HEK293T (cell line): Measurements from ENCODE around the gene FUZ.

Experiments used
- CTCF ChIA-PET: fragments of 350-600 bp; formaldehyde crosslinking; extraction: SDS; loops from one replicate; lab custom pipeline; 2021; ENCODE audit warnings: antibody characterized with exemption, inconsistent platforms; lab: Yijun Ruan, JAX
- POLR2A ChIA-PET: fragments of 350-600 bp; formaldehyde crosslinking; extraction: SDS; loops from one replicate; lab custom pipeline; 2020; ENCODE audit warnings: antibody characterized with exemption, inconsistent platforms; lab: Yijun Ruan, JAX
- DNase-seq: peaks from one replicate; pipeline ENCODE4 v3.0.0; 2012; ENCODE audit warnings: mixed read lengths; ENCODE audit errors: extremely low spot score
- ARNT ChIP-seq: fragments of 450-650 bp; IDR thresholded peaks from 2 replicates; pipeline ENCODE4 v1.6.1; 2017; ENCODE audit warnings: mild to moderate bottlenecking
- BHLHE40 ChIP-seq: fragments of 450-650 bp; IDR thresholded peaks from 2 replicates; pipeline ENCODE4 v1.6.1; 2016; ENCODE audit warnings: mild to moderate bottlenecking, moderate library complexity, borderline replicate concordance
- CTBP1 ChIP-seq: fragments of 450-650 bp; IDR thresholded peaks from 2 replicates; pipeline ENCODE4 v1.6.1; 2016; ENCODE audit warnings: borderline replicate concordance
- ELF4 ChIP-seq: fragments of 450-650 bp; IDR thresholded peaks from 2 replicates; pipeline ENCODE4 v1.6.1; 2017; ENCODE audit warnings: antibody characterized with exemption
- FOXA1 ChIP-seq: fragments of 450-650 bp; IDR thresholded peaks from 2 replicates; pipeline ENCODE4 v1.6.1; 2016; ENCODE audit warnings: mild to moderate bottlenecking
- FOXK2 ChIP-seq: fragments of 450-650 bp; IDR thresholded peaks from 2 replicates; pipeline ENCODE4 v1.6.1; 2016; ENCODE audit warnings: mild to moderate bottlenecking
- FOXM1 ChIP-seq: fragments of 450-650 bp; IDR thresholded peaks from 2 replicates; pipeline ENCODE4 v1.6.1; 2017; ENCODE audit warnings: mild to moderate bottlenecking, borderline replicate concordance
- HDGF ChIP-seq: fragments of 450-650 bp; IDR thresholded peaks from 2 replicates; pipeline ENCODE4 v1.6.1; 2017; ENCODE audit warnings: antibody characterized with exemption, borderline replicate concordance
- L3MBTL2 ChIP-seq: fragments of 450-650 bp; conservative IDR thresholded peaks from 2 replicates; pipeline ENCODE4 v1.6.1; 2016; ENCODE audit warnings: mild to moderate bottlenecking
- LEF1 ChIP-seq: fragments of 450-650 bp; IDR thresholded peaks from 2 replicates; pipeline ENCODE4 v1.6.1; 2017; ENCODE audit warnings: mild to moderate bottlenecking, borderline replicate concordance
- NFRKB ChIP-seq: fragments of 450-650 bp; IDR thresholded peaks from 2 replicates; pipeline ENCODE4 v1.6.1; 2016; ENCODE audit warnings: mild to moderate bottlenecking, moderate library complexity
- PKNOX1 ChIP-seq: fragments of 450-650 bp; IDR thresholded peaks from 2 replicates; pipeline ENCODE4 v1.6.1; 2016
- SP1 ChIP-seq: fragments of 450-650 bp; IDR thresholded peaks from 2 replicates; pipeline ENCODE4 v1.6.1; 2017
- SUZ12 ChIP-seq: fragments of 450-650 bp; IDR thresholded peaks from 2 replicates; pipeline ENCODE4 v1.6.1; 2016; ENCODE audit warnings: mild to moderate bottlenecking
- TARDBP ChIP-seq: fragments of 450-650 bp; IDR thresholded peaks from 2 replicates; pipeline ENCODE4 v1.6.1; 2016
- ZNF384 ChIP-seq: fragments of 450-650 bp; IDR thresholded peaks from 2 replicates; pipeline ENCODE4 v1.6.1; 2016

The FUZ gene

GRCh38 chr19:49817964-49818648, 5.0 kb upstream of the FUZ start, which contains the start of gene MED25:
Gene MED25, plus strand, starts transcription at chr19:49818289. Its CDS starts 53 bp downstream, at chr19:49818342.
- TF ChIP-seq HDGF, result no peak
- TF ChIP-seq L3MBTL2, result peak; percentile 67
- TF ChIP-seq NFRKB, result no peak
- peak; percentile 90 for DNase-seq
- CTCF ChIA-PET, result no interaction called here
- POLR2A ChIA-PET, result interaction anchor here (0.9 to 3.2 kb wide), 5 partner anchors 32 to 100 kb away, joined by 3 to 14 read pairs (median 4); partner anchors contain the start of genes AP2A1 and PTOV1

GRCh38 chr19:49816590-49816989, 3.5 kb upstream of the FUZ start:
- TF ChIP-seq SUZ12 (no peak), HDGF (no peak), FOXM1 (no peak), L3MBTL2 (no peak), TARDBP (no peak), LEF1 (no peak), NFRKB (no peak), ARNT (no peak), CTBP1 (no peak), ELF4 (no peak), ZNF384 (no peak), PKNOX1 (no peak), FOXK2 (no peak), FOXA1 (no peak), SP1 (no peak), BHLHE40 (no peak)

GRCh38 chr19:49814010-49814409, 918 bp upstream of the FUZ start:
- TF ChIP-seq CTBP1, result no peak
- no peak for TF ChIP-seq SUZ12
- TF ChIP-seq L3MBTL2, result no peak
- TF ChIP-seq FOXK2, result no peak
- no peak for TF ChIP-seq ARNT
- TF ChIP-seq ZNF384, result no peak
- TF ChIP-seq TARDBP, result no peak
- no peak for TF ChIP-seq BHLHE40
- TF ChIP-seq ELF4, result no peak
- no peak for TF ChIP-seq FOXA1
- TF ChIP-seq PKNOX1, result no peak
- TF ChIP-seq SP1, result no peak
- no peak for TF ChIP-seq FOXM1
- POLR2A ChIA-PET, result interaction anchor here (1.0 to 4.8 kb wide), 4 partner anchors 12 to 65 kb away, joined by 3 to 41 read pairs (median 6); partner anchors contain the start of gene PTOV1
- no peak for DNase-seq
- CTCF ChIA-PET, result no interaction called here

More at GRCh38 chr19:49816590-49816989, 3.5 kb upstream of the FUZ start:
- ChIA-PET POLR2A (interaction anchor here (0.9 to 1.0 kb wide), 2 partner anchors 34 to 49 kb away, joined by 3 to 4 read pairs; partner anchors contain the start of gene PTOV1), CTCF (no interaction called here)
- DNase-seq, result no peak

GRCh38 chr19:49812452-49812996, 568 bp downstream of the FUZ start:
- ChIA-PET CTCF (no interaction called here), POLR2A (interaction anchor here (0.8 to 4.8 kb wide), 9 partner anchors 7 to 95 kb away, joined by 3 to 41 read pairs (median 5); partner anchors contain the start of genes AKT1S1, AP2A1, PTOV1 and TBC1D17)
- TF ChIP-seq CTBP1, result no peak
- TF ChIP-seq TARDBP, result no peak
- TF ChIP-seq HDGF, result no peak
- TF ChIP-seq ZNF384, result no peak
- TF ChIP-seq ARNT, result no peak
- TF ChIP-seq FOXM1, result no peak
- TF ChIP-seq SUZ12, result no peak
- no peak for TF ChIP-seq FOXA1
- no peak for TF ChIP-seq NFRKB
- no peak for TF ChIP-seq SP1
- no peak for TF ChIP-seq FOXK2
- no peak for TF ChIP-seq L3MBTL2
- no peak for TF ChIP-seq BHLHE40
- TF ChIP-seq LEF1, result no peak
- TF ChIP-seq PKNOX1, result no peak
- no peak for TF ChIP-seq ELF4
- DNase-seq, result no peak

GRCh38 chr19:49811328-49811727, 1.8 kb downstream of the FUZ start:
- CTCF ChIA-PET, result no interaction called here
- POLR2A ChIA-PET, result interaction anchor here (1.1 to 4.8 kb wide), 3 partner anchors 40 to 118 kb away, joined by 3 to 41 read pairs (median 4); partner anchors contain the start of genes AP2A1, ATF5, NUP62 and PTOV1
- DNase-seq, result no peak
- TF ChIP-seq L3MBTL2 (no peak), CTBP1 (no peak), ARNT (no peak), PKNOX1 (no peak), HDGF (no peak), SUZ12 (no peak), FOXM1 (no peak), SP1 (no peak), FOXA1 (no peak), TARDBP (no peak), ELF4 (no peak), NFRKB (no peak), ZNF384 (no peak), LEF1 (no peak), FOXK2 (no peak), BHLHE40 (no peak)
